AG04449 (cell line): ENCODE data around the gene HMGN3.
"Not testable (repeated sequence)": the region's sequence is repeated elsewhere in the genome, so short reads cannot be mapped to it uniquely, and the experiment has no call there.

Source experiments
- CTCF ChIA-PET: fragments of 350-600 bp; formaldehyde crosslinking; extraction: SDS; loops from one replicate; lab custom pipeline; 2021; ENCODE audit warnings: antibody characterized with exemption; lab: Yijun Ruan, JAX
- POLR2A ChIA-PET: fragments of 400-600, 350-600 bp; formaldehyde crosslinking; extraction: SDS; loops from one replicate; lab custom pipeline; 2020; ENCODE audit warnings: antibody characterized with exemption, inconsistent platforms; lab: Yijun Ruan, JAX
- DNase-seq: peaks from one replicate; pipeline ENCODE4 v3.0.0-alpha.2; 2010; ENCODE audit warnings: low read depth, low spot score
- H3K4me3 ChIP-seq: 2 replicates; pipeline ENCODE4 v1.5.1; 2011; ENCODE audit warnings: low read depth, mild to moderate bottlenecking, control low read depth, low read length
- CTCF ChIP-seq: IDR thresholded peaks from one replicate; pipeline ENCODE4 v1.5.1; 2011; ENCODE audit warnings: mild to moderate bottlenecking, moderate library complexity, low read length, control low read depth, inconsistent platforms; ENCODE audit not compliant: insufficient read depth; ENCODE audit errors: missing control alignments

The HMGN3 gene

GRCh38 chr6:79263359-79263758, 28.9 kb upstream of the HMGN3 start:
- ChIA-PET POLR2A (no interaction called here), CTCF (no interaction called here)
- no peak overlapping the region for H3K4me3 ChIP-seq
- TF ChIP-seq CTCF = no peak
- no peak for DNase-seq

GRCh38 chr6:79261666-79262065, 27.2 kb upstream of the HMGN3 start:
- DNase-seq = no peak
- TF ChIP-seq CTCF = no peak
- H3K4me3 ChIP-seq = no peak overlapping the region
- ChIA-PET CTCF (no interaction called here), POLR2A (no interaction called here)

- POLR2A ChIA-PET = no interaction called here
- CTCF ChIA-PET = no interaction called here
- TF ChIP-seq CTCF = no peak
- no peak overlapping the region for H3K4me3 ChIP-seq
- DNase-seq = no peak
Measured at GRCh38 chr6:79260772-79261171, 26.3 kb upstream of the HMGN3 start.

- ChIA-PET POLR2A (no interaction called here), CTCF (no interaction called here)
- DNase-seq = no peak
- no peak for TF ChIP-seq CTCF
- H3K4me3 ChIP-seq = no peak overlapping the region
Measured at GRCh38 chr6:79257381-79258205, 23.1 kb upstream of the HMGN3 start.

GRCh38 chr6:79256770-79257169, 22.3 kb upstream of the HMGN3 start:
- CTCF ChIA-PET, DNase-seq, H3K4me3 ChIP-seq, POLR2A ChIA-PET: not testable (repeated sequence)

- H3K4me3 ChIP-seq, CTCF ChIA-PET, DNase-seq, POLR2A ChIA-PET: not testable (repeated sequence)
Measured at GRCh38 chr6:79255086-79255485, 20.6 kb upstream of the HMGN3 start.

GRCh38 chr6:79250559-79250958, 16.1 kb upstream of the HMGN3 start:
- CTCF ChIA-PET = no interaction called here
- TF ChIP-seq CTCF = no peak
- POLR2A ChIA-PET = no interaction called here
- no peak for DNase-seq
- H3K4me3 ChIP-seq = no peak overlapping the region
